EL (cell line): ENCODE measurements around the gene GRK6.
"Not testable (repeated sequence)": the region's sequence is repeated elsewhere in the genome, so short reads cannot be mapped to it uniquely, and the experiment has no call there.

ENCODE experiments used
- DNase-seq: peaks from one replicate; pipeline ENCODE4 v3.0.0-alpha.2; 2016

The GRK6 gene

GRCh38 chr5:177472460-177473442, 46.3 kb downstream of the GRK6 start:
- DNase-seq, result peak; percentile 55

- peak; percentile 64 for DNase-seq
These were observed 47.0 kb downstream of the GRK6 start, which contains the start of gene DBN1 for GRCh38 chr5:177473443-177474001. Gene DBN1, minus strand, starts transcription at chr5:177473634. Its CDS starts 113 bp downstream, at chr5:177473521.

- DNase-seq, result no peak
These were observed 47.6 kb downstream of the GRK6 start for GRCh38 chr5:177474002-177474476.

GRCh38 chr5:177474846-177475562, 48.5 kb downstream of the GRK6 start:
- DNase-seq, result no peak

DNA sequence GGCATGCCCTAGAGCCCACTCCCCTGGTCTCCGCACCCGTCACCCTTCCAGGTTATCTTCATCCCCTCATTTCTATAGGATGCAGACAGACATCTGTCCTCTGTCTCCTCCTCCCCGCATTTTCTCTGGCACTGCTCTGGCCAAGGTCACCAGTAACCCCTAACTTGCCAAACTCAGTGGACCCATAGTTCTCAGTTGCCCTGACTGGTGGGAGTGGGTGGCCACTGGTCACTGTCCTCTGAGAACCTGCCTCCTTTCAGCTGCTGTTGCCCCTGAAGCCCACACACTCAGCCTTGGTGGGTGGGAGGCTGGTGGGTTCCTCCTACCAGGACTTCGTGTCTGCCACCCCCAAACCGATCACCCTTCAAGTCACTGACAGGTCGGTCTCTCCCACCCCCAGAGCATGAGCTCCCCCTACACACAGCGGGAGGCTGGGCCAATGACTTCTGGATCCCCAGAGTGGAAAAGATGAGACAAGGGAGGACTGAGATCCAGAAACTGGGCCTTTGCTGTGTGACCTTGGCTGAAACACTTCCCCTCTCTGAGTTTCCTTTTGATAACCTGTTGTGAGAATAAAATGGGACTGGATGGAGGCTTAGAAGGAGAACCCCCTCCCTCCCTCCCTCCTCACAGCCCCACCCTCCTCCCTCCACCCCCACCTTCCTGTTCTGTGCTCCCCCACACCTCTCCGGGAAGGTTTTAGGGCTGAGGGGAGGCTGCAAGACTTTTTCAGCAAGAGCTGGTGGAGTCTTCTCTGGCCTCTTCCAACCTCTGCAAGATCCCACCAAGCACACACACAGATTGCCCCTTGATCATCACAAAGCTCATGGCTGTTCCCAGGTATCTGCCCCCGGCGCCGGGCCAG, 49.3 kb downstream of the GRK6 start:
- DNase-seq, result no peak

DNA sequence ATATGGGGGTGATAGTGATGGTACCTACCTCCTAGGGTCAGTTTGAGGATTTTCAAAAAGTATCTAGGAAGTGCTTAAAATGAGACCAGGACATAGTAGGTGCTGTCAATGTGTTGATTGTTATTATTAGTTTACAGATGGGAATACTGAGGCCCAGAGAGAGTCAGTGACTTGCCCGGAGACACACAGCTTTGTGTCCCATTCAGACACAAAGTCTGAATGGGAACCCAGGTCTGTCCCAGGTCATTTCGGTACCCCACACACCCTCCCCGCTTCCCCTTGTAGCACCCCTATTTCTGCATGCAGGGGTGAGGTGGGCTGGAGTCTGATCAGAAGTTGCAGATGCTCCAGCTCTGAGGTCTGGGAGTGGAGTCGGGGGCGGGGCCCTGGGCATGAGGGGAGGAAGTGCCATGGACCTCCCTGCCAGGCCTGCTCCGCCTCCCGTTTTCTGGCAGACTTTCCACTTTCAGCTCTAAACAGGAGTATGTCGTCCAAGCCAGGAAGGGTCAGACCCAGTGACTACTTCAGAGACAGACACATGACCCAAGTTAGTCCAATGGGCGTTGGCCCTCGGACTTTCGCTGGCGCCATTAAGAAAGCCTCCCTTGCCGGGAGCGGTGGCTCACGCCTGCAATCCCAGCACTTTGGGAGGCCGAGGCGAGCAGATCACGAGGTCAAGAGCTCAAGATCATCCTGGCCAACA, 50.2 kb downstream of the GRK6 start:
- no peak for DNase-seq

- DNase-seq, result no peak
These were observed 51.4 kb downstream of the GRK6 start for GRCh38 chr5:177477701-177478477.

DNA sequence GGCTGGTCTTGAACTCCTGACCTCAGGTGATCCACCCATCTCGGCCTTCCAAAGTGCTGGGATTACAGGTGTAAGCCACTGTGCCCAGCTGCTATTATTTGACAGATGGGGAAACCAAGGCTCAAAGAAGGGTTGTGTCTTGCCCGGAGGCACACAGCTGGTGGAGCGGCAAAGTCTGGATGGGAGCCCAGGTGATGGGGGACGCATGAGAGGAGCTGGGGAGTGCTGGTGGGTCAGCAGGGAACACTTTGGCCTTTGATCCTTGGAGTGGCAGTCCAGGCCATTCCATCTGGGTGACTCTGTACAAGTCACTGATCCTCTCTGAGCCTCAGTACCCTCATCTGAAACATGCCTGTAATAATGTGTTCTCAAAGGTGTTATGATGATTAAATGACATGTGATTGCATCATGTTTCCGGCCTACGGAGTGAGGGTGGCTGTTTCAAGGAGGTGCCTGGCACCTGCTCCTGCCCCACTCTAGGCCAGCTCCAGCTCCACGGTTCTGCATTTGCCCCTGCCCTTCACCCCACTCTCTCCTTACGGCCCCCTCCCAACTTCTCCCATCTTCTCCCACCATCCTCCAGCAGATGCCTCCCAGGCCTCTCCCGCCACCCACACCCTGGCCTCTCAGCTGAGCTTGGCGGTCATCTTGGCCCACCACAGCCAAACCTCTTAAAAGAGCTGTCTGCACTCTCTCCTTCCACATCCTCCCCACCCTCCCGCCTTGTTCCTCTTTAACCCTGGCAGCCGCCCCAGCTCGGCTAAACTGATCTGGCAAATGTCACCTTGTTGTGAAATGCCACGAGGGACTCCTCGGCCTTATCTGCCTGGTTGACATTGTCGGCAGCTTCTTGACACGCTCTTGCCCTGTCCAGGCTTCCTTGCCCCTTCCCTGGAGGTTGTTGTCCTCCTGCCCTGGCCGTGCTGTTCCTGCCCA, 52.5 kb downstream of the GRK6 start:
- no peak for DNase-seq

DNA sequence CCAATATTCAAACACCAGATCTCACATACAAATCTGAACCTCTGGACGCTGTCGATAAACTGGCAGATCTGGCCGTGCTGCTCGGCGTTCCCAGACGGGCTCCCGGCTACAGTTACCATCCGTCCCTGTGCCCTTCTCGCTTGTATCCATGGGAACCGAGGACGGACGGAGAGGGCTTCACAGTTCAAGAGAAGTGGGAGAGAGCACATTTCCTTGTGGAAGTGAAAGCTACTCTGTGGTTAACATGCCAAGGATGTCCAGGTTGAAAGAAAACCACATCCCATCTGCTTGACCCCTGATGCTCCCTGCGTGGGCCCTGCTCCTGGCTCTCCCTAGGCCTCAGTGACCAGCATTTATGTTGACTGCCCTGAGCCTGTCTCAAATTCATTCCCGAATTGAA, 53.3 kb downstream of the GRK6 start:
- peak; percentile 51 for DNase-seq

DNA sequence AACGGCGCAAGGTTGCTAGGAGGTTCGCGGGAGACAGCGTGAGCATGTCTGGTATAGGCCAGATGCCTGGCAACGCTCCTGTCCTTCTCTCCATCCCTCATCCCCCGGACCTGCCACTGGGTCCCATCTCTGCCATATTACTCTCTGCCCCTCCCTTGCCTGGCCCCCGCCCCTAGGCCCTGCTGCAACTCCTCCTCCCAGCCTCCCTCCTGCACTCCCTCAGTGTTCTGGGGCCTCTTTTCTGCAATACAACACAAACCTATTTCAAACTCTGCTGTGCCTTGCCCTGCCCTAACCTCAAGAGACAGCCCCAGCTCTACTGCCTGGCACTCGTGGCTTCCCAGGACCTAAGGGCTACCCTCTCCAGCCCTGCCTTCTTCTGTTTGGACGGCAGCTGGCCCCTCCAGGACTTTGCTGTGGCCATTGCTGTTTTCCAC, 55.9 kb downstream of the GRK6 start:
- DNase-seq, result no peak

GRCh38 chr5:177483042-177483441, 56.6 kb downstream of the GRK6 start:
- DNase-seq, result no peak

- no peak for DNase-seq
These were observed 57.8 kb downstream of the GRK6 start for GRCh38 chr5:177483994-177484901.

- no peak for DNase-seq
These were observed 58.5 kb downstream of the GRK6 start for GRCh38 chr5:177484902-177485549.

GRCh38 chr5:177485753-177486152, 59.3 kb downstream of the GRK6 start:
- DNase-seq, result not testable (repeated sequence)

DNA sequence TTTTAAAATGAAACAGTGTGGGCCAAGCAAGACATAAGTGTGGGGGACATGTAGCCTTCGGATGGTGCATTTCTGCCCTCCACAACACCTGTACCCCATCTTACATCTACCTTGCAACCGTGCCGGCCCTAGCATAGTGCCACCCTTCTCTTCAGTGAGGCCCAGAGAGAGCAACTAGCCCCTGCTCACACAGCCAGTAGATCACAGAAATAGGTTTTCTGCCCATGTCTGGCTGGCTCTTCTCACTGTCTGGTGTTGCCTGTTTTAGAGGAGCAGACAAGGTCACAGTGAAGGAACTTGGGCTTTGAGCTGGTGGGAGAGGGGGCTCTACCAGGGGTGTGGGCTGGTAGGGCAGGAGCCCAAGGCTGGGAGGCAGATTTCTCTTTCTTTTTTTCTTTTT, 59.8 kb downstream of the GRK6 start:
- no peak for DNase-seq

DNA sequence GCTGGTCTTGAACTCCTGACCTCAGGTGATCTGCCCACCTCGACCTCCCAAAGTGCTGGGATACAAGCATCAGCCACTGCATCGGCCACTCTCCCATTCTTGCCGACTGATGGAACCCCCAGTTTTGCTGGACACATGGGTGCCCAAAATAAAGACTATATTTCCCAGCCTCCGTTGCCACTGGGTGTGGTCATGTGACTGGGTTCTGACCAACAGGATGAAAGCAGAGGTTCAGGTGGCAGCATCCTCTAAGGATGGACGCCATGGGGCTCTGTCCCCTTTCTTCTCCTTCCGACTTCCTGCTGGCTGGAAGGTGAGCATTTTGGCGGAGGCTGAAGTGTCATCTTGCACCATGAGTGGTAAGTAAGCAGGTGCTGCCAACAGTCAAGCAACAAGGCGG, 60.7 kb downstream of the GRK6 start:
- no peak for DNase-seq

DNA sequence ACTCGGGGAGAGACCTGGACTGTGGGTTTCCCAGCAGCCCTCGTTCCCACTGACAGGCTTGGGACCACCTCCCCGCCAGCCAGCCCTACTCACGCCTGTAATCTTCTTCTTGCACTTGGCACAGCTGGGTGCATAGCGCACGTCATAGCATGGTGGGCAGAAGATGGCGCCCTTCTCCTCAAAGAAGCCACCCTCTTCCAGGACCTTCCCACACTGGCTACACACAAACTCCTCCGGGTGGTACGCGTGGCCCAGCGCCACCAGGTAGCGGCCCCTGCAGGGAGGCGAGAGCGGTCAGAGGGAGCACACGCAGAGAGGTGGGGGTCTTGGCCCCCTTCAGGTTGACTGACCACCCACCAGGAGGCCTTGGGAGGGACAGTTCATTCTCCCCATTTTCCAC, 61.5 kb downstream of the GRK6 start:
- DNase-seq, result no peak

GRCh38 chr5:177489119-177489716, 62.7 kb downstream of the GRK6 start:
- no peak for DNase-seq
